Measurements from ENCODE around the gene FGF9.

DNA sequence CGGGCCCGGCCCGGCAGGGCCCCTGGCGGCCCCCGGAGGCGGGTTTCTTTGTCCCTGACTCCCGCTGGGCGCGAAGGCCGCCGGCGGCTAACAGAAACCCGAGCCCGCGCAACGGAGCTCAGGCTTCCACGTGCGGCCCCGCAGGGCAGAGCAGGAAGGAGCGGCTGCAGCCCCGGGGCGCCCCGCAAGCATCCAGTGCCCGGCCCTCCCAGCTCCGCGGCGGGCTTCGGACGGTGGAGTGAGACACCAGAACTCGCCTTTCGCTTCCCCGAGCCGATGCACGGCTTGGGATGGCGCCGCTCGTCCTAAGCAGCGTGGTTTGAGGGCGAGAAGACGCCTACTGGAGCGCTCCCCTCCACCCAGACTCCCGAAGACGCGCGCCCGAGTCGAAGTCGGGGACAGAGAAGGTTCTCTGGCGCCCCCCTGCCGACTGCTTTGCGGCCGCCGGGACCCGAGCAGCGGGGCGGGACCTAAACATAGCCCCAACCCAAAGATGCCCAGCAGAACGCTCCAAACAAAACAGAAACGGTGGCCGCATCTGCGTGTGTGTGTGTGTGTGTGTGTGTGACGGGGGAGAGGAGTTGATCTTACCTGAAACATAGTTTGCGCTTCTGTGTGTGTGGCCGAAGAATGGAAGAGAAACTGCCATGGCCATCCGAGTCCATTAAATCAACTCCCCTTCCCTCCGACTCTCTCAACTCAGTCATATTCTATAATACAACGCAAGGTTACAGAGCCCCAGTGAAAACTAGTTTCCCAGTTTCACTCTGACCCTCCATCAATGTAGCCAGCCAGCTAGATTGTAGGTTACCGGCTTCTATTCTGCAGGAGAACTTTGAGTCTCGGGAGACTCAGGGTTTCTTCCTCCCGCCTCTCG, 629 bp upstream of the FGF9 start:
- TF ChIP-seq, protein P1, sequence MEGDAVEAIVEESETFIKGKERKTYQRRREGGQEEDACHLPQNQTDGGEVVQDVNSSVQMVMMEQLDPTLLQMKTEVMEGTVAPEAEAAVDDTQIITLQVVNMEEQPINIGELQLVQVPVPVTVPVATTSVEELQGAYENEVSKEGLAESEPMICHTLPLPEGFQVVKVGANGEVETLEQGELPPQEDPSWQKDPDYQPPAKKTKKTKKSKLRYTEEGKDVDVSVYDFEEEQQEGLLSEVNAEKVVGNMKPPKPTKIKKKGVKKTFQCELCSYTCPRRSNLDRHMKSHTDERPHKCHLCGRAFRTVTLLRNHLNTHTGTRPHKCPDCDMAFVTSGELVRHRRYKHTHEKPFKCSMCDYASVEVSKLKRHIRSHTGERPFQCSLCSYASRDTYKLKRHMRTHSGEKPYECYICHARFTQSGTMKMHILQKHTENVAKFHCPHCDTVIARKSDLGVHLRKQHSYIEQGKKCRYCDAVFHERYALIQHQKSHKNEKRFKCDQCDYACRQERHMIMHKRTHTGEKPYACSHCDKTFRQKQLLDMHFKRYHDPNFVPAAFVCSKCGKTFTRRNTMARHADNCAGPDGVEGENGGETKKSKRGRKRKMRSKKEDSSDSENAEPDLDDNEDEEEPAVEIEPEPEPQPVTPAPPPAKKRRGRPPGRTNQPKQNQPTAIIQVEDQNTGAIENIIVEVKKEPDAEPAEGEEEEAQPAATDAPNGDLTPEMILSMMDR (IDR thresholded peaks at IDR 0.05): peak; percentile 25
- TF ChIP-seq EZH2 (IDR thresholded peaks at IDR 0.05; ENCODE audit: borderline replicate concordance, insufficient read depth, low read depth, low read length, poor library complexity, severe bottlenecking): no peak
